Panc1 (cell line): ENCODE measurements around the gene ZNF627. TPM values are rescaled to one million over a fixed set of nuclear protein-coding genes. Genes with fewer than 3 reads are reported as not detected.

Source experiments
- ATAC-seq: fragments of 200-7000 bp; cut with Tn5 transposase; 2 replicates; pipeline ENCODE4 v1.9.1; 2020; ENCODE audit warnings: mild to moderate bottlenecking, moderate library complexity
- BruUV-seq: library from RNA; stranded (reverse); fragments of 400-500 nt; replicated peaks from 2 replicates; lab custom pipeline; 2021; lab: Mats Ljungman, UMichigan
- CTCF ChIA-PET: fragments of 300-600 bp; sonication (Branson Sonifier 250); formaldehyde crosslinking; loops from one replicate; lab custom pipeline; 2022; ENCODE audit warnings: antibody characterized with exemption; lab: Charles Lee
- POLR2A ChIA-PET: fragments of 300-600 bp; sonication (Branson Sonifier 250); formaldehyde crosslinking; loops from one replicate; lab custom pipeline; 2022; ENCODE audit warnings: antibody characterized with exemption; lab: Charles Lee
- DNase-seq: peaks from one replicate; pipeline ENCODE4 v3.0.0-alpha.2; 2010; ENCODE audit warnings: low read depth, low spot score
- H3K27ac ChIP-seq: 2 replicates; pipeline ENCODE4 v1.5.1; 2011; ENCODE audit warnings: mild to moderate bottlenecking, low read length, inconsistent platforms
- H3K27me3 ChIP-seq: fragments of 200-500 bp; sonication (Bioruptor generic); 2 replicates; pipeline ENCODE4 v1.6.0; 2014; ENCODE audit warnings: low read length, inconsistent platforms; ENCODE audit not compliant: control insufficient read depth, insufficient read depth
- H3K36me3 ChIP-seq: fragments of 200-500 bp; sonication (Bioruptor generic); 2 replicates; pipeline ENCODE4 v1.5.1; 2014; ENCODE audit warnings: inconsistent platforms, mild to moderate bottlenecking, low read length, moderate library complexity; ENCODE audit not compliant: control insufficient read depth, insufficient read depth
- H3K4me1 ChIP-seq: 2 replicates; pipeline ENCODE4 v1.5.1; 2011; ENCODE audit warnings: inconsistent platforms, mild to moderate bottlenecking, low read length, moderate library complexity; ENCODE audit not compliant: control insufficient read depth, insufficient read depth
- H3K4me3 ChIP-seq, 2 experiments: 2 replicates each; pipeline ENCODE4 v1.5.1; 2011 to 2012; ENCODE audit warnings: low read depth in 2 of 2, low read length in 2 of 2, mild to moderate bottlenecking in 2 of 2, inconsistent platforms in 1 of 2, moderate library complexity in 1 of 2
- H3K9me3 ChIP-seq: fragments of 200-500 bp; sonication (Bioruptor generic); 2 replicates; pipeline ENCODE4 v1.5.1; 2014; ENCODE audit warnings: low read depth, mild to moderate bottlenecking, inconsistent platforms, low read length, moderate library complexity; ENCODE audit not compliant: control insufficient read depth, insufficient read depth
- POLR2AphosphoS5 ChIP-seq: IDR thresholded peaks from 2 replicates; pipeline ENCODE4 v1.6.1; 2012; ENCODE audit warnings: mild to moderate bottlenecking, low read depth, low read length, moderate library complexity
- SIN3A ChIP-seq: IDR thresholded peaks from 2 replicates; pipeline ENCODE4 v1.6.1; 2012; ENCODE audit warnings: low read depth, mild to moderate bottlenecking, low read length, moderate library complexity, borderline replicate concordance; ENCODE audit not compliant: insufficient read depth
- TCF7L2 ChIP-seq: IDR thresholded peaks from 2 replicates; pipeline ENCODE4 v1.6.1; 2011; ENCODE audit warnings: mild to moderate bottlenecking, low read depth, low read length, inconsistent platforms
- in situ Hi-C: cut with HindIII; loops from 2 replicates; pipeline ENCODE4 v1.10.0; 2016; ENCODE audit warnings: low sequenced_read_pairs, low pct_unique_long_range_greater_than_20kb
- intact Hi-C: fragments of 100-400 bp; cut with micrococcal nuclease; formaldehyde crosslinking; loops from one replicate; pipeline ENCODE4 v1.10.0; 2022; ENCODE audit not compliant: unreplicated experiment
- total RNA-seq: library from RNA; stranded (reverse); gene quantifications from one replicate; pipeline ENCODE4 v1.2.1, GENCODE V29; 2021; ENCODE audit not compliant: unreplicated experiment
- TF ChIP-seq, protein P1 (sequence below): fragments of 450-650 bp; IDR thresholded peaks from 2 replicates; pipeline ENCODE4 v1.5.1; 2017; ENCODE audit warnings: mild to moderate bottlenecking
- TF ChIP-seq, protein P2 (sequence below), 2 experiments: IDR thresholded peaks; 2 replicates each; pipeline ENCODE4 v1.6.1; 2011 to 2012; ENCODE audit warnings: low read depth in 2 of 2, control low read depth in 1 of 2, low read length in 1 of 2, mild to moderate bottlenecking in 1 of 2, moderate library complexity in 1 of 2; ENCODE audit not compliant: insufficient read depth in 1 of 2

ZNF627 gene
- total RNA-seq, 1 experiment from 2014 or later = 10.7 TPM

DNA sequence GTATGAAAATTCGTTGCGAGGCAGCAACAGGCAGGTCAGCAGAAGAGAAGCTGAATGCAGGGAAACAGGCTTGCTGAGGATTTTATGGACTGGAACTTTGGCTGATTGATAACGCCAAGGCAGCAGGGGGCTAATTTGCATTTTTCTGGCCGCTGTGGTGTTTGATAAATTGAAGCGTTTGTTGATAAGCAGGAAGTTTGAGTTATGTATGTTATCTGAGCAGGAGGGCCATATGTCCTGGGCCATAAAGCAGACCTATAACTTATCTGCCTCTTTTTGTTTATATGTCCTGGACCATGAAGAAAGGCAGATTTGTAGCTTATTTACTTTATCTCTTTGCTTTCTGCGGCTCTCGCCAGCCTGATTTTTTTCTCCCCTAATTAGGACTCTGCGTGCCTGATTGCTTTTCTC is 65.9 kb downstream of the ZNF627 start:
- Histone ChIP-seq H3K4me3 (no peak overlapping the region), H3K36me3 (no peaks in the 10 kb centered on the region), H3K27ac (no peak overlapping the region), H3K9me3 (no peaks in the 10 kb centered on the region), H3K27me3 (no peaks in the 10 kb centered on the region), H3K4me1 (no peaks in the 10 kb centered on the region)
- no peak for ATAC-seq
- intact Hi-C loops (no loop called here), in situ Hi-C loops (no loop called here)
- CTCF ChIA-PET = no interaction called here
- TF ChIP-seq SIN3A (no peak), TCF7L2 (no peak), POLR2AphosphoS5 (no peak)
- TF ChIP-seq, protein P1, sequence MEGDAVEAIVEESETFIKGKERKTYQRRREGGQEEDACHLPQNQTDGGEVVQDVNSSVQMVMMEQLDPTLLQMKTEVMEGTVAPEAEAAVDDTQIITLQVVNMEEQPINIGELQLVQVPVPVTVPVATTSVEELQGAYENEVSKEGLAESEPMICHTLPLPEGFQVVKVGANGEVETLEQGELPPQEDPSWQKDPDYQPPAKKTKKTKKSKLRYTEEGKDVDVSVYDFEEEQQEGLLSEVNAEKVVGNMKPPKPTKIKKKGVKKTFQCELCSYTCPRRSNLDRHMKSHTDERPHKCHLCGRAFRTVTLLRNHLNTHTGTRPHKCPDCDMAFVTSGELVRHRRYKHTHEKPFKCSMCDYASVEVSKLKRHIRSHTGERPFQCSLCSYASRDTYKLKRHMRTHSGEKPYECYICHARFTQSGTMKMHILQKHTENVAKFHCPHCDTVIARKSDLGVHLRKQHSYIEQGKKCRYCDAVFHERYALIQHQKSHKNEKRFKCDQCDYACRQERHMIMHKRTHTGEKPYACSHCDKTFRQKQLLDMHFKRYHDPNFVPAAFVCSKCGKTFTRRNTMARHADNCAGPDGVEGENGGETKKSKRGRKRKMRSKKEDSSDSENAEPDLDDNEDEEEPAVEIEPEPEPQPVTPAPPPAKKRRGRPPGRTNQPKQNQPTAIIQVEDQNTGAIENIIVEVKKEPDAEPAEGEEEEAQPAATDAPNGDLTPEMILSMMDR = no peak
- TF ChIP-seq, protein P2, sequence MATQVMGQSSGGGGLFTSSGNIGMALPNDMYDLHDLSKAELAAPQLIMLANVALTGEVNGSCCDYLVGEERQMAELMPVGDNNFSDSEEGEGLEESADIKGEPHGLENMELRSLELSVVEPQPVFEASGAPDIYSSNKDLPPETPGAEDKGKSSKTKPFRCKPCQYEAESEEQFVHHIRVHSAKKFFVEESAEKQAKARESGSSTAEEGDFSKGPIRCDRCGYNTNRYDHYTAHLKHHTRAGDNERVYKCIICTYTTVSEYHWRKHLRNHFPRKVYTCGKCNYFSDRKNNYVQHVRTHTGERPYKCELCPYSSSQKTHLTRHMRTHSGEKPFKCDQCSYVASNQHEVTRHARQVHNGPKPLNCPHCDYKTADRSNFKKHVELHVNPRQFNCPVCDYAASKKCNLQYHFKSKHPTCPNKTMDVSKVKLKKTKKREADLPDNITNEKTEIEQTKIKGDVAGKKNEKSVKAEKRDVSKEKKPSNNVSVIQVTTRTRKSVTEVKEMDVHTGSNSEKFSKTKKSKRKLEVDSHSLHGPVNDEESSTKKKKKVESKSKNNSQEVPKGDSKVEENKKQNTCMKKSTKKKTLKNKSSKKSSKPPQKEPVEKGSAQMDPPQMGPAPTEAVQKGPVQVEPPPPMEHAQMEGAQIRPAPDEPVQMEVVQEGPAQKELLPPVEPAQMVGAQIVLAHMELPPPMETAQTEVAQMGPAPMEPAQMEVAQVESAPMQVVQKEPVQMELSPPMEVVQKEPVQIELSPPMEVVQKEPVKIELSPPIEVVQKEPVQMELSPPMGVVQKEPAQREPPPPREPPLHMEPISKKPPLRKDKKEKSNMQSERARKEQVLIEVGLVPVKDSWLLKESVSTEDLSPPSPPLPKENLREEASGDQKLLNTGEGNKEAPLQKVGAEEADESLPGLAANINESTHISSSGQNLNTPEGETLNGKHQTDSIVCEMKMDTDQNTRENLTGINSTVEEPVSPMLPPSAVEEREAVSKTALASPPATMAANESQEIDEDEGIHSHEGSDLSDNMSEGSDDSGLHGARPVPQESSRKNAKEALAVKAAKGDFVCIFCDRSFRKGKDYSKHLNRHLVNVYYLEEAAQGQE (IDR thresholded peaks at IDR 0.05; ENCODE audit: insufficient read depth in 1 of 2, low read depth in 2 of 2, low read length in 1 of 2) = no peak
- BruUV-seq = no TSS peak
- no peak for DNase-seq
- POLR2A ChIA-PET = no interaction called here

Other genes with a start within 250 kb of the ZNF627 start
- gene PLPPR2, start 242.1 kb upstream of the ZNF627 start, total RNA-seq = 43.3 TPM
- 3.1 TPM for gene SWSAP1, start 222.8 kb upstream of the ZNF627 start, total RNA-seq
- 16.4 TPM for gene EPOR, start 213.2 kb upstream of the ZNF627 start, total RNA-seq
- gene RGL3, start 178.2 kb upstream of the ZNF627 start, total RNA-seq = 22.6 TPM
- 1.9 TPM for gene ODAD3, start 162.4 kb upstream of the ZNF627 start, total RNA-seq
- gene PRKCSH, start 161.8 kb upstream of the ZNF627 start, total RNA-seq = 399 TPM
- not detected for gene ELAVL3, start 116.4 kb upstream of the ZNF627 start, total RNA-seq
- 10.4 TPM for gene ZNF653, start 91.6 kb upstream of the ZNF627 start, total RNA-seq
- 39.4 TPM for gene ECSIT, start 68.3 kb upstream of the ZNF627 start, total RNA-seq
- 0.98 TPM for gene CNN1, start 58.6 kb upstream of the ZNF627 start, total RNA-seq
- gene ELOF1, start 38.3 kb upstream of the ZNF627 start, total RNA-seq = 62.2 TPM
- gene ACP5, start 19.8 kb upstream of the ZNF627 start, total RNA-seq = 0.85 TPM
- gene ZNF823, start 141.5 kb downstream of the ZNF627 start, total RNA-seq = 5.0 TPM
- gene ZNF441, start 169.5 kb downstream of the ZNF627 start, total RNA-seq = 2.8 TPM
- gene ZNF491, start 201.0 kb downstream of the ZNF627 start, total RNA-seq = 0.98 TPM
- gene ZNF440, start 216.8 kb downstream of the ZNF627 start, total RNA-seq = 12.9 TPM